H9 (cell line): ENCODE results near the gene PARD3. TPM values are rescaled to one million over a fixed set of nuclear protein-coding genes. Genes with fewer than 3 reads are reported as not detected.

Experiments used
- DNase-seq: peaks from one replicate; pipeline ENCODE4 v3.0.0-alpha.2; 2017
- H2AFZ ChIP-seq: one replicate; pipeline ENCODE4 v1.6.1; 2013; ENCODE audit warnings: mild to moderate bottlenecking, low read length, control low read depth, moderate library complexity
- H2AK5ac ChIP-seq: 2 replicates; pipeline ENCODE4 v1.6.1; 2013; ENCODE audit warnings: low read length, control low read depth, mixed read lengths; ENCODE audit not compliant: insufficient read length
- H2BK120ac ChIP-seq: one replicate; pipeline ENCODE4 v1.6.1; 2013; ENCODE audit warnings: low read depth, mild to moderate bottlenecking, low read length, control low read depth, inconsistent platforms; ENCODE audit not compliant: poor library complexity, severe bottlenecking
- H2BK12ac ChIP-seq: 2 replicates; pipeline ENCODE4 v1.6.1; 2013; ENCODE audit warnings: low read length, control low read depth, mixed read lengths, low read depth; ENCODE audit not compliant: insufficient read length
- H2BK15ac ChIP-seq: 2 replicates; pipeline ENCODE4 v1.6.1; 2013; ENCODE audit warnings: low read depth, low read length, control low read depth
- H2BK20ac ChIP-seq: one replicate; pipeline ENCODE4 v1.6.1; 2013; ENCODE audit warnings: low read depth, mild to moderate bottlenecking, low read length, control low read depth, inconsistent platforms; ENCODE audit not compliant: poor library complexity, severe bottlenecking
- H2BK5ac ChIP-seq: 2 replicates; pipeline ENCODE4 v1.6.1; 2013; ENCODE audit warnings: low read length, control low read depth, mixed read lengths; ENCODE audit not compliant: insufficient read length
- H3K14ac ChIP-seq: 2 replicates; pipeline ENCODE4 v1.6.1; 2013; ENCODE audit warnings: low read length, control low read depth; ENCODE audit not compliant: insufficient read depth
- H3K18ac ChIP-seq: 2 replicates; pipeline ENCODE4 v1.6.1; 2013; ENCODE audit warnings: low read depth, mild to moderate bottlenecking, mixed read lengths, low read length, control low read depth; ENCODE audit not compliant: insufficient read length
- H3K23ac ChIP-seq: 2 replicates; pipeline ENCODE4 v1.6.1; 2013; ENCODE audit warnings: low read length, control low read depth, mixed read lengths, low read depth; ENCODE audit not compliant: insufficient read length
- H3K23me2 ChIP-seq: 2 replicates; pipeline ENCODE4 v1.6.1; 2013; ENCODE audit warnings: low read depth, mild to moderate bottlenecking, mixed read lengths, low read length, control low read depth; ENCODE audit not compliant: insufficient read length, poor library complexity, severe bottlenecking
- H3K27ac ChIP-seq: 2 replicates; pipeline ENCODE4 v1.5.1; 2013; ENCODE audit warnings: low read length, control low read depth, mixed read lengths, low read depth; ENCODE audit not compliant: insufficient read length
- H3K27me3 ChIP-seq: 2 replicates; pipeline ENCODE4 v1.6.1; 2013; ENCODE audit warnings: low read length, control low read depth, inconsistent platforms; ENCODE audit not compliant: insufficient read depth
- H3K4ac ChIP-seq: 2 replicates; pipeline ENCODE4 v1.6.1; 2013; ENCODE audit warnings: low read depth, mild to moderate bottlenecking, control low read depth, inconsistent platforms, low read length, moderate library complexity
- H3K4me1 ChIP-seq: 2 replicates; pipeline ENCODE4 v1.6.1; 2013; ENCODE audit warnings: low read length, control low read depth, inconsistent platforms; ENCODE audit not compliant: insufficient read depth
- H3K4me2 ChIP-seq: 2 replicates; pipeline ENCODE4 v1.6.1; 2013; ENCODE audit warnings: low read length, control low read depth, mixed read lengths; ENCODE audit not compliant: insufficient read length, insufficient read depth
- H3K56ac ChIP-seq: 2 replicates; pipeline ENCODE4 v1.6.1; 2013; ENCODE audit warnings: low read depth, mild to moderate bottlenecking, mixed read lengths, low read length, control low read depth; ENCODE audit not compliant: insufficient read length
- H3K79me1 ChIP-seq: 2 replicates; pipeline ENCODE4 v1.6.1; 2013; ENCODE audit warnings: low read depth, mild to moderate bottlenecking, moderate library complexity, low read length, control low read depth, inconsistent platforms; ENCODE audit not compliant: insufficient read depth, poor library complexity, severe bottlenecking
- H3K79me2 ChIP-seq: 2 replicates; pipeline ENCODE4 v1.6.1; 2013; ENCODE audit warnings: low read length, control low read depth, inconsistent platforms; ENCODE audit not compliant: insufficient read depth
- H3K9ac ChIP-seq: 2 replicates; pipeline ENCODE4 v1.6.1; 2013; ENCODE audit warnings: low read length, control low read depth, mixed read lengths; ENCODE audit not compliant: insufficient read length; ENCODE audit errors: extremely low read depth
- H3K9me3 ChIP-seq: one replicate; pipeline ENCODE4 v1.6.1; 2013; ENCODE audit warnings: low read depth, low read length, inconsistent platforms; ENCODE audit not compliant: control insufficient read depth
- H3T11ph ChIP-seq: one replicate; pipeline ENCODE4 v1.6.1; 2013; ENCODE audit warnings: mild to moderate bottlenecking, low read length, control low read depth, inconsistent platforms
- H4K20me1 ChIP-seq: one replicate; pipeline ENCODE4 v1.6.1; 2013; ENCODE audit not compliant: control insufficient read depth, insufficient read length, insufficient read depth
- H4K5ac ChIP-seq: 2 replicates; pipeline ENCODE4 v1.6.1; 2013; ENCODE audit warnings: low read depth, mild to moderate bottlenecking, mixed read lengths, low read length, control low read depth; ENCODE audit not compliant: insufficient read length
- H4K8ac ChIP-seq: replicated peaks from 2 replicates; pipeline ENCODE4 v1.6.1; 2013; ENCODE audit warnings: low read length, control low read depth, mixed read lengths, low read depth; ENCODE audit not compliant: insufficient read length
- H4K91ac ChIP-seq: 2 replicates; pipeline ENCODE4 v1.6.1; 2013; ENCODE audit warnings: low read depth, mild to moderate bottlenecking, moderate library complexity, mixed read lengths, low read length, control low read depth; ENCODE audit not compliant: insufficient read length
- H3K27ac Mint-ChIP-seq, 3 experiments: 2 replicates in 2 of 3; 3 replicates in 1 of 3; pipeline ENCODE4 v1.8.0; 2020 to 2021; ENCODE audit warnings: mixed read lengths in 3 of 3, mild to moderate bottlenecking in 1 of 3, moderate library complexity in 1 of 3
- H3K27me3 Mint-ChIP-seq: 2 replicates; pipeline ENCODE4 v1.8.0; 2021; ENCODE audit warnings: low read depth, mild to moderate bottlenecking, moderate library complexity, mixed read lengths
- H3K36me3 Mint-ChIP-seq, 3 experiments: 2 replicates in 2 of 3; 3 replicates in 1 of 3; pipeline ENCODE4 v1.8.0; 2020 to 2021; ENCODE audit warnings: low read depth in 3 of 3, mixed read lengths in 3 of 3; ENCODE audit not compliant: insufficient read depth in 1 of 3
- H3K4me1 Mint-ChIP-seq, 2 experiments: 2 replicates each; pipeline ENCODE4 v1.8.0; 2020; ENCODE audit warnings: mixed read lengths in 2 of 2
- H3K4me3 Mint-ChIP-seq, 2 experiments: 2 replicates in 1 of 2; 3 replicates in 1 of 2; pipeline ENCODE4 v1.8.0; 2020 to 2021; ENCODE audit warnings: mild to moderate bottlenecking in 2 of 2, mixed read lengths in 2 of 2, moderate library complexity in 1 of 2
- H3K9me3 Mint-ChIP-seq, 2 experiments: 2 replicates in 1 of 2; 3 replicates in 1 of 2; pipeline ENCODE4 v1.8.0; 2020; ENCODE audit warnings: mild to moderate bottlenecking in 2 of 2, mixed read lengths in 2 of 2, moderate library complexity in 1 of 2
- WGBS: extraction: QIAGEN DNeasy Blood & Tissue Kit; methylation state at CpG from one replicate; pipeline ENCODE4 v1.1.7; 2013; ENCODE audit warnings: missing lambda C conversion rate, low lambda C conversion rate, mixed read lengths; ENCODE audit not compliant: insufficient read length; ENCODE audit errors: extremely low coverage; 5-methylcytosine and 5-hydroxymethylcytosine counted together
- total RNA-seq: library from RNA; stranded (reverse); gene quantifications from 2 replicates; pipeline ENCODE4 v1.2.1, GENCODE V29; 2021
- TF ChIP-seq, protein P1 (sequence below): fragments of 200-600 bp; sonication (generic); conservative IDR thresholded peaks from 3 replicates; pipeline ENCODE4 v1.8.0; 2021; ENCODE audit warnings: antibody characterized with exemption, mild to moderate bottlenecking

The PARD3 gene
- total RNA-seq, 1 experiment from 2014 or later, result 44.7 TPM

DNA sequence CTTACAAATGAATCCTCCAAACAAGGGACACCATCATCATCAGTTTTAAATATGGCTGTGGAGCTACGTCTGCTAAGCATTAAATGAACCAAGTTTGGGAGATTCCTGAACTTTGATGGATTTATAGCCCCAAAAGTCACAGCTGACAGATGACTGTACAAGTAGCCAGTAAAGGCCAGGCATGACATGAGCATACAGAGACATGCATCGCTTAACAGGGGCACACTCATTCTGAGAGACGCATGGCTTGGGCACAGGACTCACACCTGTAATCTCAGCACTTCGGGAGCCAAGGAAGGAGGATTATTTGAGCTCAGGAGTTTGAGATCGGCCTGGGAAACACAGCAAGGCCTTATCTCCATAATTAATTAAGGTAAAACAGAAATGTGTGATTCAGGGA lies 166.2 kb downstream of the PARD3 start:
- no peak overlapping the region for H2AK5ac ChIP-seq
- H3K27me3 ChIP-seq, result no peaks in the 10 kb centered on the region
- H3T11ph ChIP-seq, result no peak overlapping the region
- no peak overlapping the region for H4K8ac ChIP-seq
- no peak overlapping the region for H3K18ac ChIP-seq
- peaks cover 3% of the 10 kb centered on the region; the same call in 1 of the 2 replicates for H3K79me2 ChIP-seq
- peaks cover 22% of the 10 kb centered on the region for H3K4me1 ChIP-seq
- peak overlapping the region in 2 of 3 experiments; percentile 78 to 83; a peak in 2 of 7 replicates for H3K27ac Mint-ChIP-seq
- H3K9me3 ChIP-seq, result no peaks in the 10 kb centered on the region
- peaks cover 42 to 43% of the 10 kb centered on the region in 2 experiments for H3K4me1 Mint-ChIP-seq
- WGBS, result no CpG with 5 or more reads among the region's 5 CpGs
- no peak overlapping the region for H3K56ac ChIP-seq
- H3K23me2 ChIP-seq, result no peaks in the 10 kb centered on the region
- peaks cover 3% of the 10 kb centered on the region for H3K79me1 ChIP-seq
- no peak overlapping the region for H3K4me3 Mint-ChIP-seq
- H3K23ac ChIP-seq, result no peak overlapping the region
- no peak overlapping the region for H3K27ac ChIP-seq
- no peaks in the 10 kb centered on the region for H4K20me1 ChIP-seq
- no peak overlapping the region for H3K9ac ChIP-seq
- no peak overlapping the region for H2BK15ac ChIP-seq
- H4K5ac ChIP-seq, result no peak overlapping the region
- no peaks in the 10 kb centered on the region for H3K36me3 Mint-ChIP-seq
- H2AFZ ChIP-seq, result no peak overlapping the region
- no peak overlapping the region for H2BK5ac ChIP-seq
- no peak for DNase-seq
- no peak overlapping the region for H3K4me2 ChIP-seq
- no peak overlapping the region for H3K4ac ChIP-seq
- TF ChIP-seq, protein P1, sequence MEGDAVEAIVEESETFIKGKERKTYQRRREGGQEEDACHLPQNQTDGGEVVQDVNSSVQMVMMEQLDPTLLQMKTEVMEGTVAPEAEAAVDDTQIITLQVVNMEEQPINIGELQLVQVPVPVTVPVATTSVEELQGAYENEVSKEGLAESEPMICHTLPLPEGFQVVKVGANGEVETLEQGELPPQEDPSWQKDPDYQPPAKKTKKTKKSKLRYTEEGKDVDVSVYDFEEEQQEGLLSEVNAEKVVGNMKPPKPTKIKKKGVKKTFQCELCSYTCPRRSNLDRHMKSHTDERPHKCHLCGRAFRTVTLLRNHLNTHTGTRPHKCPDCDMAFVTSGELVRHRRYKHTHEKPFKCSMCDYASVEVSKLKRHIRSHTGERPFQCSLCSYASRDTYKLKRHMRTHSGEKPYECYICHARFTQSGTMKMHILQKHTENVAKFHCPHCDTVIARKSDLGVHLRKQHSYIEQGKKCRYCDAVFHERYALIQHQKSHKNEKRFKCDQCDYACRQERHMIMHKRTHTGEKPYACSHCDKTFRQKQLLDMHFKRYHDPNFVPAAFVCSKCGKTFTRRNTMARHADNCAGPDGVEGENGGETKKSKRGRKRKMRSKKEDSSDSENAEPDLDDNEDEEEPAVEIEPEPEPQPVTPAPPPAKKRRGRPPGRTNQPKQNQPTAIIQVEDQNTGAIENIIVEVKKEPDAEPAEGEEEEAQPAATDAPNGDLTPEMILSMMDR, result no peak
- H2BK20ac ChIP-seq, result no peak overlapping the region
- H3K27me3 Mint-ChIP-seq, result no peaks in the 10 kb centered on the region
- H3K9me3 Mint-ChIP-seq, result no peaks in the 10 kb centered on the region
- H2BK12ac ChIP-seq, result no peak overlapping the region
- no peak overlapping the region for H2BK120ac ChIP-seq
- H4K91ac ChIP-seq, result no peak overlapping the region
- H3K14ac ChIP-seq, result no peak overlapping the region
